Kidney epithelial cell (primary cell): ENCODE results near the gene DPT. TPM values are rescaled to one million over a fixed set of nuclear protein-coding genes. Genes with fewer than 3 reads are reported as not detected.
"Not testable (repeated sequence)": the region's sequence is repeated elsewhere in the genome, so short reads cannot be mapped to it uniquely, and the experiment has no call there.

Experiments
- DNase-seq: peaks from one replicate; pipeline ENCODE4 v3.0.0-alpha.2; 2010; ENCODE audit warnings: low read depth
- H3K27me3 ChIP-seq: 2 replicates; pipeline ENCODE4 v1.6.0; 2011; ENCODE audit warnings: low read length; ENCODE audit not compliant: control insufficient read depth, insufficient read depth
- H3K36me3 ChIP-seq: 2 replicates; pipeline ENCODE4 v1.5.1; 2011; ENCODE audit warnings: low read length; ENCODE audit not compliant: control insufficient read depth, insufficient read depth
- H3K4me3 ChIP-seq: 2 replicates; pipeline ENCODE4 v1.5.1; 2011; ENCODE audit warnings: low read depth, mild to moderate bottlenecking, control low read depth, low read length
- CTCF ChIP-seq: IDR thresholded peaks from 2 replicates; pipeline ENCODE4 v1.5.1; 2011; ENCODE audit warnings: mild to moderate bottlenecking, moderate library complexity, low read length, control low read depth, inconsistent platforms; ENCODE audit not compliant: insufficient read depth, poor library complexity, severe bottlenecking
- total RNA-seq: library from RNA; depleted of rRNA; stranded (reverse); fragments of >200 nt; gene quantifications from 2 replicates; pipeline ENCODE4 v1.2.3, GENCODE V29; 2015

DPT gene
- total RNA-seq: not detected in 2 replicates

DNA sequence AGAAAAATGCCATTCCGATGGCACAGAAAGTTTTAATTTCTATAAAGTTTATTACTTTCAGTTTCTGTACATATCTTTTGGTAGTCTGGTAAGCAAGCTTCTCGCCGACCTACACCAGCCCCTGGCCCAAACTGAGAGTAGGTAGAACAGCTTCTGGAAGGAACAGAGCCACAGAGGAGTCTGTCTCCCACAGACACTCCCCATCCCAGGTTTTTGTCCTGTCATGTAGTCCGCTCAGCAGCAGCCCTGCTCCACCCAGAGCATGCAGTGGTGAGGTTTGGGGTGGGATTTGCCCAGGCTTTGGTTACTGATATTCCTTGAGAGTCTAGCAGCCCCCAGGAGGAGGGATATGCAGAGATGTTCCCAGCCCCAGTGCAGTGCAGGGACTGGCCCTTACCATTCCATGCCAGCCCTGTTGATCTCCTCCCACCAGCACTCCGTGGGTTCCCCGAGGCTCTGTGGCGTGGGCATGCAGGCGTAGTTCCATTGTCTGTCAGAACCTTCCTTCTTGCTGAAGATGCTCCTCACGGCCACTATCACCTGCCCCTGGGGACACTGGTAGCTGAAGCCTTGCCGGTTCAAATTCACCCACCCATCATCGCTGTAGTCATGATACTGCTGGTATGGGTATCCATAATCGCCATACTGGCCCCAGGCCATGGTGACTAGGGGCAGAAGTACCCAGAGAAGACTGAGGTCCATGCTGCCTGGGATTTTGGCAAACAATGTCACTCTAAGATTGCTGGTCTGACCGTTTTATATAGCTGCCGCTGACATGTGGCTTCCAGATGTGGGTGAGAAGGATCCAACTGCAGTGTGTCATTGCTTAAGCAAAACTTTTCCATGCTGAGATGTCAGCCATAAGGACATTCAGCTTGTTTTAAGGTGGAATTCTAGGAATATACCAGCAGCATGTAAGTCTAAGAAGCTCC is at the start of gene DPT:
Gene DPT, minus strand, starts transcription at position 734 of the 932 bp plus-strand sequence. Its CDS starts 32 bp downstream, at position 702.
- Histone ChIP-seq H3K27me3 (no peaks in the 10 kb centered on the region), H3K4me3 (no peak within 1 kb of the TSS), H3K36me3 (no peaks in the 10 kb centered on the region)
- TF ChIP-seq CTCF: no peak
- no peak for DNase-seq

- no peaks in the 10 kb centered on the region for H3K27me3 ChIP-seq
- no peak for TF ChIP-seq CTCF
- DNase-seq: no peak
- no peaks in the 10 kb centered on the region for H3K36me3 ChIP-seq
- H3K4me3 ChIP-seq: no peak overlapping the region
Observed at GRCh38 chr1:168775366-168775765, 46.4 kb upstream of the DPT start.

- TF ChIP-seq CTCF: no peak
- no peaks in the 10 kb centered on the region for H3K27me3 ChIP-seq
- no peak overlapping the region for H3K4me3 ChIP-seq
- no peak for DNase-seq
- no peaks in the 10 kb centered on the region for H3K36me3 ChIP-seq
Observed at GRCh38 chr1:168774241-168774640, 45.2 kb upstream of the DPT start.

- no peak for DNase-seq
- no peaks in the 10 kb centered on the region for H3K36me3 ChIP-seq
- H3K27me3 ChIP-seq: no peaks in the 10 kb centered on the region
- H3K4me3 ChIP-seq: no peak overlapping the region
- no peak for TF ChIP-seq CTCF
Observed at GRCh38 chr1:168772428-168773060, 43.5 kb upstream of the DPT start.

DNA sequence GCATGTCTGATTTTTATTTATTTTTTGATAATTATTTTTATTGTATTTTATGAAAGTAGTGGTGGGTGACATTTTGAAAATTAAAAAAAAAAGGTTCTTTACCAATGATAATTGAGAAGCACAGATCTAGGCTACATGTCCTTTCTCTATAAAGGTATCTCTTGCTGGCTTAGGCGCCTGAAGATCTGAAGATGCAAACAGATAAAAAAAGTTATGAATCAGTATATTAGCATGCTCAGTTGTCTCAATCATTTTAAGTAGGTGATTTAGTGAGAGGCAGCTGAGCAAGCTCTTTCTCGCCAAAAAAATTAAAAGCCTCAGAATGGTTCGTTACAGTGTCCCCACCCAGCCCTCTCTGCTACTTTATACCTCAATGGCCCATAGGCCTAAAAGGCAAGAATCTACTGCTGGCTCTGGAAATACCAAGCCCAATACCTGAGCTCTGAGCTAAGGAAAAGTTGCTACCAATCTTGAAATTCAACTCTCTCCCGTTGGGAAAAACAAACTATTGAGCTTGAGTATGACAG is 42.2 kb upstream of the DPT start:
- no peak for TF ChIP-seq CTCF

GRCh38 chr1:168769893-168770292 is 40.9 kb upstream of the DPT start:
- not testable (repeated sequence) for H3K4me3 ChIP-seq, DNase-seq, H3K36me3 ChIP-seq, H3K27me3 ChIP-seq

More for the DNA sequence above, 42.2 kb upstream of the DPT start:
- Histone ChIP-seq H3K36me3 (no peaks in the 10 kb centered on the region), H3K27me3 (no peaks in the 10 kb centered on the region), H3K4me3 (no peak overlapping the region)
- DNase-seq: no peak
